Calu3 (cell line): ENCODE data around the gene PPP1R12A. TPM values are rescaled to one million over a fixed set of nuclear protein-coding genes. Genes with fewer than 3 reads are reported as not detected.

Source experiments
- BruUV-seq: library from RNA; stranded (reverse); fragments of 400-500 nt; replicated peaks from 2 replicates; lab custom pipeline; 2021; lab: Mats Ljungman, UMichigan
- CTCF ChIA-PET: fragments of 300-600 bp; sonication (Branson Sonifier 250); formaldehyde crosslinking; loops from one replicate; lab custom pipeline; 2022; ENCODE audit warnings: antibody characterized with exemption; lab: Charles Lee
- DNase-seq: peaks from one replicate; pipeline ENCODE4 v3.0.0; 2022
- H3K27ac Mint-ChIP-seq: one replicate; pipeline ENCODE4 v1.8.0; 2022; ENCODE audit warnings: mixed read lengths; ENCODE audit not compliant: unreplicated experiment
- H3K27me3 Mint-ChIP-seq: one replicate; pipeline ENCODE4 v1.8.0; 2022; ENCODE audit warnings: mixed read lengths; ENCODE audit not compliant: unreplicated experiment
- H3K36me3 Mint-ChIP-seq: one replicate; pipeline ENCODE4 v1.8.0; 2022; ENCODE audit warnings: mild to moderate bottlenecking, moderate library complexity, mixed read lengths; ENCODE audit not compliant: insufficient read depth, unreplicated experiment
- H3K4me1 Mint-ChIP-seq: one replicate; pipeline ENCODE4 v1.8.0; 2022; ENCODE audit warnings: mild to moderate bottlenecking, low read depth, mixed read lengths; ENCODE audit not compliant: unreplicated experiment
- H3K4me3 Mint-ChIP-seq: one replicate; pipeline ENCODE4 v1.8.0; 2022; ENCODE audit warnings: mild to moderate bottlenecking, low read depth, moderate library complexity, mixed read lengths; ENCODE audit not compliant: unreplicated experiment
- H3K9me3 Mint-ChIP-seq: one replicate; pipeline ENCODE4 v1.8.0; 2022; ENCODE audit warnings: low read depth, mixed read lengths; ENCODE audit not compliant: unreplicated experiment
- intact Hi-C: fragments of 100-400 bp; cut with micrococcal nuclease; formaldehyde crosslinking; loops from one replicate; pipeline ENCODE4 v1.10.0; 2022; ENCODE audit not compliant: unreplicated experiment
- total RNA-seq: library from RNA; stranded (reverse); gene quantifications from 2 replicates; pipeline ENCODE4 v1.2.3, GENCODE V29; 2022
- TF ChIP-seq, protein P1 (sequence below): fragments of 200-600 bp; IDR thresholded peaks from one replicate; pipeline ENCODE4 v1.8.0; 2022; ENCODE audit warnings: antibody characterized with exemption; ENCODE audit not compliant: unreplicated experiment

Gene PPP1R12A
- total RNA-seq, 1 experiment from 2014 or later = 97.4 TPM

DNA sequence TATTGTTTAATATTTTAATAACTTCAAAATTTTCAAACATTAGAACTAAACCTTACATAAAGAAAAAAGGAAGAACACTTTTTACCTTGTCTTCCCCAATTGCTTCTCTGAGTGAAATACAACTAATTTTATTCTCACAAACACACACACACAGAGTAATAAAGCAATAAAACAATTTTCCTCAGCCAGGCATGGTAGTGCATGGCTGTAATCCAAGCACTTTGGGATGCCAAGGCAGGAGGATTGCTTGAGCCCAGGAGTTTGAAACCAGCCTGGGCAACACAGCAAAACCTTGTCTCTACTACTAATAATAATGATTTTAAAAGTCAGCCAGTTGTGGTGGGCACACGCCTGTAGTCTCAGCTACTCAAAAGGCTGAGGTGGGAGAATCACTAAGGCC lies 13.1 kb downstream of the PPP1R12A start:
- intact Hi-C loops = no loop called here
- CTCF ChIA-PET = interaction anchor here (0.6 kb wide), 1 partner anchor 188 kb away, joined by 4 read pairs; no protein-coding TSS in a partner anchor
- H3K4me1 Mint-ChIP-seq = peaks cover 13% of the 10 kb centered on the region
- TF ChIP-seq, protein P1, sequence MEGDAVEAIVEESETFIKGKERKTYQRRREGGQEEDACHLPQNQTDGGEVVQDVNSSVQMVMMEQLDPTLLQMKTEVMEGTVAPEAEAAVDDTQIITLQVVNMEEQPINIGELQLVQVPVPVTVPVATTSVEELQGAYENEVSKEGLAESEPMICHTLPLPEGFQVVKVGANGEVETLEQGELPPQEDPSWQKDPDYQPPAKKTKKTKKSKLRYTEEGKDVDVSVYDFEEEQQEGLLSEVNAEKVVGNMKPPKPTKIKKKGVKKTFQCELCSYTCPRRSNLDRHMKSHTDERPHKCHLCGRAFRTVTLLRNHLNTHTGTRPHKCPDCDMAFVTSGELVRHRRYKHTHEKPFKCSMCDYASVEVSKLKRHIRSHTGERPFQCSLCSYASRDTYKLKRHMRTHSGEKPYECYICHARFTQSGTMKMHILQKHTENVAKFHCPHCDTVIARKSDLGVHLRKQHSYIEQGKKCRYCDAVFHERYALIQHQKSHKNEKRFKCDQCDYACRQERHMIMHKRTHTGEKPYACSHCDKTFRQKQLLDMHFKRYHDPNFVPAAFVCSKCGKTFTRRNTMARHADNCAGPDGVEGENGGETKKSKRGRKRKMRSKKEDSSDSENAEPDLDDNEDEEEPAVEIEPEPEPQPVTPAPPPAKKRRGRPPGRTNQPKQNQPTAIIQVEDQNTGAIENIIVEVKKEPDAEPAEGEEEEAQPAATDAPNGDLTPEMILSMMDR = no peak
- no peaks in the 10 kb centered on the region for H3K9me3 Mint-ChIP-seq
- DNase-seq = no peak
- H3K27me3 Mint-ChIP-seq = no peaks in the 10 kb centered on the region
- H3K27ac Mint-ChIP-seq = no peak overlapping the region
- BruUV-seq = no TSS peak
- peaks cover 4% of the 10 kb centered on the region for H3K36me3 Mint-ChIP-seq
- no peak overlapping the region for H3K4me3 Mint-ChIP-seq

DNA sequence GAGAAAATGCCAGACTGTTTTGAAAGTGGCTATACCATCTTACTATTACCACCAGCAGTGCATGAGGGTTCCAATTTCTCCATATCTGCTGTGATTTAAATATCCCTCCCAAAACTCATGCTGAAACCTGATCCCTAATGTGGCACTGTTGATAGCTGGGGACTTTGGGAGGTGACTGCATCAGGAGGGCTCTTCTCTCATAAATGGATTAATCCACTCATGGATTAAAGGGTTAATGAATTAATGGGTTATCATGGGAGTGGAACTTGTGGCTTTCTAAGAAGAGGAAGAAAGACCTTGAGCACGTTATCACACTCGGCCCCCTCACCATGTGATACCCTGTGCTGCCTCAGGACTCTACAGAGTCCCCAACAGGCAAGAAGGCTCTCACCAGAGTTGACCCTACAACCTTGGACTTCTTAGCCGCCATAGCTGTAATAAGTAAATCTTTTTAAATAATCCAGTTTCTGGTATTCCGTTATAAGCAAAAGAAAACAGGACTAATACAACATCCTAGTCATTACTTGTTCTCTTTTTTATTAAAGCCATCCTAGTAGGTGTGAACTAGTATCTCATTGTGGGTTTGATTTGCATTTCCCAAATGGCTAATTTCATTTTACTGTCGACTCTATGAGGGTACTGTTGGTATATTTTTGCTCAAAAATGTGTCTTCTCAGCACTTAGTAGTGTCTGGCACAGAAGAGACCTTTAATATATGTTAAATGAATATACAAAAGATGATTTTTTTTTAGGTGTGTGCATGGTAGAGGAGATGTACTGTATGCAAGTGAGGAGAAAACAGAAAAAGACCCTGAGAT lies 14.3 kb downstream of the PPP1R12A start:
- Mint-ChIP-seq H3K9me3 (no peaks in the 10 kb centered on the region), H3K36me3 (peaks cover 4% of the 10 kb centered on the region), H3K4me3 (no peak overlapping the region), H3K27ac (no peak overlapping the region), H3K4me1 (peaks cover 13% of the 10 kb centered on the region), H3K27me3 (no peaks in the 10 kb centered on the region)
- no TSS peak for BruUV-seq
- CTCF ChIA-PET = no interaction called here
- no peak for DNase-seq
- intact Hi-C loops = no loop called here
- TF ChIP-seq, protein P1 = no peak

DNA sequence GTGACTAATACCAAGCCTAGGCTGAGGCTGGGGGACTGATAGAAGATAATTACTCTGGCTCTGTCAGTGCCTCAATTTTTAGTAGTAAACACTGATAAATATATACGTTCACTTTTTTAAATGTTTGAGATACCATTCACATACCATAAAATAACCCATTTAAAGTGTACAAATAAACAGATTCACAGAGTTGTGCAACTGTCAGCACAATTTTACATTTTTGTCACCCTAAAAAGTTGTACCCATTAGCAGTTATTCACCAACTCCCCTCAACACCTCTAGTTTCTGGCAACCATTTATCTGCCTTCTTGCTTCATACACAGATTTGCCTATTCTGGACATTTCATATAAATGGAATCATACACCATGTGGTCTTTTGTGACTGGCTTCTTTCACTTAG lies 15.1 kb downstream of the PPP1R12A start:
- no peak for DNase-seq
- intact Hi-C loops = no loop called here
- H3K9me3 Mint-ChIP-seq = no peaks in the 10 kb centered on the region
- no peak overlapping the region for H3K4me3 Mint-ChIP-seq
- TF ChIP-seq, protein P1 = no peak
- peaks cover 13% of the 10 kb centered on the region for H3K4me1 Mint-ChIP-seq
- peaks cover 4% of the 10 kb centered on the region for H3K36me3 Mint-ChIP-seq
- BruUV-seq = no TSS peak
- H3K27me3 Mint-ChIP-seq = no peaks in the 10 kb centered on the region
- H3K27ac Mint-ChIP-seq = no peak overlapping the region
- CTCF ChIA-PET = no interaction called here

DNA sequence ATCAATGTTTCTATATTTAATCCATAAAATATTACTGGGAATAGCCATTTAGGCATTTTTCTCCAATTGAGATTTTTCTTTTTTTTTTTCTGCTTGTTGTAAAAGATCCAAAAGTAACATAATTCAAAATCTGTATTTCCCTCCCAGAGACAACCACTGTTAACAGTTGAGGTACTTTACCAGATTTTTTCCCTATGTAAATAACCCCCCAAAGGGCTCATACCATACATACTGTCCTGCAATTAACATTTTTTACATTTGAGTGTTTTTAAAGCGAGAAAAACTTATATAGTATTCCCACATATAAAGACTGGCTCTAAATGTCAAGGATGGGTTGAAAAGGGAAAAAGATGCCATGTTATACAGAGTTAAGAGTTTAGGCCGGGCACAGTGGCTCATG lies 18.1 kb downstream of the PPP1R12A start:
- peaks cover 4% of the 10 kb centered on the region for H3K36me3 Mint-ChIP-seq
- no peak for DNase-seq
- TF ChIP-seq, protein P1 = no peak
- H3K27me3 Mint-ChIP-seq = no peaks in the 10 kb centered on the region
- H3K9me3 Mint-ChIP-seq = no peaks in the 10 kb centered on the region
- H3K27ac Mint-ChIP-seq = no peak overlapping the region
- BruUV-seq = no TSS peak
- CTCF ChIA-PET = no interaction called here
- peaks cover 19% of the 10 kb centered on the region for H3K4me1 Mint-ChIP-seq
- intact Hi-C loops = no loop called here
- no peak overlapping the region for H3K4me3 Mint-ChIP-seq
